Activated B cell treated with CpG ODN at 0.5 μM for 24 hours (primary cell): Measurements from ENCODE around the gene OR5H6. TPM values are rescaled to one million over a fixed set of nuclear protein-coding genes. Genes with fewer than 3 reads are reported as not detected.

Experiments used
- ATAC-seq: fragments of 200-7000 bp; cut with Tn5 transposase; one replicate; pipeline ENCODE4 v1.10.0; 2021; ENCODE audit warnings: low read depth, mild to moderate bottlenecking, moderate library complexity
- CTCF ChIA-PET: fragments of 350-600 bp; sonication (Branson Sonifier 250); formaldehyde crosslinking; loops from one replicate; lab custom pipeline; 2021; ENCODE audit warnings: antibody characterized with exemption; lab: Charles Lee
- POLR2A ChIA-PET: fragments of 350-600 bp; sonication (Branson Sonifier 250); formaldehyde crosslinking; loops from one replicate; lab custom pipeline; 2021; ENCODE audit warnings: antibody characterized with exemption; lab: Charles Lee
- DNase-seq: peaks from one replicate; pipeline ENCODE4 v3.0.0; 2022
- H3K27ac Mint-ChIP-seq: one replicate; pipeline ENCODE4 v1.8.0; 2020; ENCODE audit warnings: mixed read lengths
- H3K27me3 Mint-ChIP-seq: one replicate; pipeline ENCODE4 v1.8.0; 2021; ENCODE audit warnings: mixed read lengths
- H3K36me3 Mint-ChIP-seq: one replicate; pipeline ENCODE4 v1.8.0; 2021; ENCODE audit warnings: low read depth, mixed read lengths
- H3K4me1 Mint-ChIP-seq: one replicate; pipeline ENCODE4 v1.8.0; 2021; ENCODE audit warnings: mixed read lengths
- H3K4me3 Mint-ChIP-seq: one replicate; pipeline ENCODE4 v1.8.0; 2020; ENCODE audit warnings: mild to moderate bottlenecking, mixed read lengths
- H3K9me3 Mint-ChIP-seq: one replicate; pipeline ENCODE4 v1.8.0; 2020; ENCODE audit warnings: mixed read lengths
- CTCF ChIP-seq: fragments of 200-600 bp; IDR thresholded peaks from one replicate; pipeline ENCODE4 v1.8.0; 2022; ENCODE audit warnings: antibody characterized with exemption, mild to moderate bottlenecking
- intact Hi-C: fragments of 100-400 bp; cut with micrococcal nuclease; formaldehyde crosslinking; loops from one replicate; pipeline ENCODE4 v1.15.1; 2024
- total RNA-seq: library from RNA; stranded (reverse); gene quantifications from 2 replicates; pipeline ENCODE4 v1.2.3, GENCODE V29; 2022

OR5H6 gene
- not detected in 2 replicates for total RNA-seq

GRCh38 chr3:98263944-98264343 is at the start of gene OR5H6:
TSS of gene OR5H6 (plus strand) at chr3:98264244. CDS start at chr3:98264333, 89 bp downstream.
- H3K27me3 Mint-ChIP-seq, result no peaks in the 10 kb centered on the region
- intact Hi-C loops, result no loop called here
- TF ChIP-seq CTCF, result no peak
- H3K4me3 Mint-ChIP-seq, result no peak within 1 kb of the TSS
- H3K36me3 Mint-ChIP-seq, result no peaks in the 10 kb centered on the region
- DNase-seq (no peak), ATAC-seq (no peak)
- POLR2A ChIA-PET, result no interaction called here
- H3K4me1 Mint-ChIP-seq, result no peaks in the 10 kb centered on the region
- peaks cover 2% of the 10 kb centered on the region for H3K9me3 Mint-ChIP-seq
- no peak within 1 kb of the TSS for H3K27ac Mint-ChIP-seq
- CTCF ChIA-PET, result no interaction called here

GRCh38 chr3:98215051-98215450 is 49.0 kb upstream of the OR5H6 start:
- ATAC-seq (no peak), DNase-seq (no peak)
- Mint-ChIP-seq H3K27me3 (no peaks in the 10 kb centered on the region), H3K36me3 (no peaks in the 10 kb centered on the region), H3K27ac (no peak overlapping the region), H3K4me1 (no peaks in the 10 kb centered on the region), H3K9me3 (no peaks in the 10 kb centered on the region), H3K4me3 (no peak overlapping the region)
- no peak for TF ChIP-seq CTCF
- POLR2A ChIA-PET, result no interaction called here
- CTCF ChIA-PET, result no interaction called here
- intact Hi-C loops, result no loop called here

GRCh38 chr3:98223907-98224672 is 40.0 kb upstream of the OR5H6 start:
- ChIA-PET POLR2A (no interaction called here), CTCF (no interaction called here)
- H3K27ac Mint-ChIP-seq, result no peak overlapping the region
- H3K9me3 Mint-ChIP-seq, result no peaks in the 10 kb centered on the region
- TF ChIP-seq CTCF, result no peak
- H3K4me1 Mint-ChIP-seq, result no peaks in the 10 kb centered on the region
- no peak overlapping the region for H3K4me3 Mint-ChIP-seq
- DNase-seq, result no peak
- intact Hi-C loops, result no loop called here
- no peaks in the 10 kb centered on the region for H3K36me3 Mint-ChIP-seq
- no peak for ATAC-seq
- no peaks in the 10 kb centered on the region for H3K27me3 Mint-ChIP-seq

GRCh38 chr3:98232489-98232888 is 31.6 kb upstream of the OR5H6 start:
- intact Hi-C loops, result no loop called here
- Mint-ChIP-seq H3K9me3 (peaks cover 3% of the 10 kb centered on the region), H3K27ac (no peak overlapping the region), H3K4me1 (no peaks in the 10 kb centered on the region), H3K4me3 (no peak overlapping the region), H3K27me3 (peaks cover 2% of the 10 kb centered on the region), H3K36me3 (no peaks in the 10 kb centered on the region)
- no peak for DNase-seq
- ChIA-PET CTCF (no interaction called here), POLR2A (no interaction called here)
- TF ChIP-seq CTCF, result no peak
- ATAC-seq, result no peak

GRCh38 chr3:98233468-98233867 is 30.6 kb upstream of the OR5H6 start:
- ATAC-seq, result no peak
- ChIA-PET POLR2A (no interaction called here), CTCF (no interaction called here)
- intact Hi-C loops, result no loop called here
- Mint-ChIP-seq H3K4me3 (no peak overlapping the region), H3K27ac (no peak overlapping the region), H3K36me3 (no peaks in the 10 kb centered on the region), H3K9me3 (peaks cover 3% of the 10 kb centered on the region), H3K4me1 (no peaks in the 10 kb centered on the region), H3K27me3 (peaks cover 2% of the 10 kb centered on the region)
- DNase-seq, result no peak
- no peak for TF ChIP-seq CTCF
